HCT116 (cell line): ENCODE data around the gene EPHX1. TPM values are rescaled to one million over a fixed set of nuclear protein-coding genes. Genes with fewer than 3 reads are reported as not detected.

ENCODE experiments used
- ATAC-seq: fragments of 200-7000 bp; cut with Tn5 transposase; 2 replicates; pipeline ENCODE4 v1.9.1; 2020; ENCODE audit warnings: mild to moderate bottlenecking, moderate library complexity
- BruUV-seq: library from RNA; stranded (reverse); fragments of 400-500 nt; replicated peaks from 2 replicates; lab custom pipeline; 2021; lab: Mats Ljungman, UMichigan
- CTCF ChIA-PET: fragments of 300-600 bp; sonication (Branson Sonifier 250); formaldehyde crosslinking; loops from one replicate; lab custom pipeline; 2021; ENCODE audit warnings: antibody characterized with exemption; lab: Charles Lee
- POLR2A ChIA-PET: fragments of 300-600, 350-600 bp; sonication (Branson Sonifier 250); formaldehyde crosslinking; loops from one replicate; lab custom pipeline; 2021; ENCODE audit warnings: antibody characterized with exemption; lab: Charles Lee
- RAD21 ChIA-PET, 2 experiments: fragments of 300-600 bp; sonication (Branson Sonifier 250); formaldehyde crosslinking; loops; one replicate each; lab custom pipeline; 2023; ENCODE audit warnings: low total read pairs in 2 of 2; ENCODE audit not compliant: uncharacterized antibody in 2 of 2, unreplicated experiment in 2 of 2, low non-redundant PET in 1 of 2; lab: Charles Lee
- DNase-seq: peaks from one replicate; pipeline ENCODE4 v3.0.0-alpha.2; 2010; ENCODE audit warnings: low read depth, low spot score
- H2AFZ ChIP-seq: fragments of 200-600 bp; shearing (Covaris generic), sonication (generic); 2 replicates; pipeline ENCODE4 v1.6.1; 2017; ENCODE audit warnings: low read depth, mixed run types, mixed read lengths, antibody characterized with exemption, low read length; ENCODE audit not compliant: poor library complexity, severe bottlenecking
- H3K27ac ChIP-seq: 2 replicates; pipeline ENCODE4 v1.5.1; 2012; ENCODE audit warnings: low read depth, low read length
- H3K27me3 ChIP-seq: fragments of 200-600 bp; sonication (generic); 2 replicates; pipeline ENCODE4 v1.6.1; 2016; ENCODE audit warnings: mixed run types, low read length, mixed read lengths; ENCODE audit not compliant: insufficient read depth
- H3K36me3 ChIP-seq, 2 experiments: fragments of 200-500 bp in 1 of 2; fragments of 200-600 bp in 1 of 2; sonication (Bioruptor generic) in 1 of 2; sonication (generic) in 1 of 2; 2 replicates each; pipeline versions ENCODE4 v1.5.1 to v1.6.1; 2014 to 2016; ENCODE audit warnings: low read length in 2 of 2, inconsistent platforms in 1 of 2, mixed read lengths in 1 of 2, mixed run types in 1 of 2; ENCODE audit not compliant: insufficient read depth in 2 of 2, control insufficient read depth in 1 of 2
- H3K4me1 ChIP-seq, 2 experiments: fragments of 200-600 bp in 1 of 2; sonication (generic) in 1 of 2; 2 replicates each; pipeline versions ENCODE4 v1.5.1 to v1.6.1; 2012 to 2017; ENCODE audit warnings: low read length in 2 of 2, inconsistent platforms in 1 of 2, mild to moderate bottlenecking in 1 of 2, mixed read lengths in 1 of 2, mixed run types in 1 of 2, moderate library complexity in 1 of 2; ENCODE audit not compliant: insufficient read depth in 2 of 2, control insufficient read depth in 1 of 2
- H3K4me2 ChIP-seq: fragments of 200-600 bp; sonication (generic); 2 replicates; pipeline ENCODE4 v1.6.1; 2017; ENCODE audit warnings: mixed run types, low read length, mixed read lengths
- H3K4me3 ChIP-seq, 2 experiments: fragments of 200-600 bp in 1 of 2; sonication (generic) in 1 of 2; replicated peaks in 1 of 2; 2 replicates each; pipeline ENCODE4 v1.5.1; 2011 to 2016; ENCODE audit warnings: low read length in 2 of 2, control low read depth in 1 of 2, low read depth in 1 of 2, mild to moderate bottlenecking in 1 of 2, mixed read lengths in 1 of 2, mixed run types in 1 of 2
- H3K79me2 ChIP-seq: fragments of 200-600 bp; sonication (generic); 2 replicates; pipeline ENCODE4 v1.6.1; 2017; ENCODE audit warnings: mild to moderate bottlenecking, mixed run types, low read length, moderate library complexity, mixed read lengths; ENCODE audit not compliant: insufficient read depth
- H3K9ac ChIP-seq: fragments of 200-600 bp; sonication (generic); 2 replicates; pipeline ENCODE4 v1.6.1; 2016; ENCODE audit warnings: low read length, mixed read lengths
- H3K9me2 ChIP-seq: fragments of 200-600 bp; sonication (generic), shearing (Covaris generic); 2 replicates; pipeline ENCODE4 v1.6.1; 2017; ENCODE audit warnings: mixed run types, mild to moderate bottlenecking, moderate library complexity; ENCODE audit not compliant: insufficient read depth
- H3K9me3 ChIP-seq, 2 experiments: fragments of 200-500 bp in 1 of 2; fragments of 200-600 bp in 1 of 2; sonication (Bioruptor generic) in 1 of 2; sonication (generic) in 1 of 2; 2 replicates each; pipeline ENCODE4 v1.6.1; 2014 to 2017; ENCODE audit warnings: low read length in 2 of 2, mixed read lengths in 2 of 2, inconsistent platforms in 1 of 2, low read depth in 1 of 2, mild to moderate bottlenecking in 1 of 2, mixed run types in 1 of 2, moderate library complexity in 1 of 2; ENCODE audit not compliant: control insufficient read depth in 1 of 2, insufficient read depth in 1 of 2
- H4K20me1 ChIP-seq: fragments of 200-600 bp; sonication (generic), shearing (Covaris generic); 2 replicates; pipeline ENCODE4 v1.6.1; 2017; ENCODE audit warnings: mixed run types, mild to moderate bottlenecking, moderate library complexity; ENCODE audit not compliant: insufficient read depth
- EGR1 ChIP-seq: IDR thresholded peaks from 2 replicates; pipeline ENCODE4 v1.6.1; 2012; ENCODE audit warnings: low read depth
- ELF1 ChIP-seq: IDR thresholded peaks from 2 replicates; pipeline ENCODE4 v1.6.1; 2012; ENCODE audit warnings: low read depth, borderline replicate concordance
- EZH2 ChIP-seq: fragments of 200-600 bp; sonication (generic); IDR thresholded peaks from 2 replicates; pipeline ENCODE4 v1.6.1; 2017; ENCODE audit warnings: antibody characterized with exemption, mixed run types
- EZH2phosphoT487 ChIP-seq: fragments of 200-600 bp; IDR thresholded peaks from 2 replicates; pipeline ENCODE4 v1.6.1; 2018; ENCODE audit warnings: antibody characterized with exemption, borderline replicate concordance
- POLR2A ChIP-seq: IDR thresholded peaks from 2 replicates; pipeline ENCODE4 v1.7.0; 2011; ENCODE audit warnings: borderline replicate concordance; ENCODE audit not compliant: insufficient read depth, insufficient read length; ENCODE audit errors: extremely low read depth
- POLR2AphosphoS5 ChIP-seq: IDR thresholded peaks from 2 replicates; pipeline ENCODE4 v1.6.1; 2011; ENCODE audit warnings: mild to moderate bottlenecking, low read depth, low read length, moderate library complexity
- REST ChIP-seq: IDR thresholded peaks from 2 replicates; pipeline ENCODE4 v1.6.1; 2012; ENCODE audit warnings: low read depth
- SRF ChIP-seq: IDR thresholded peaks from 2 replicates; pipeline ENCODE4 v1.6.1; 2012; ENCODE audit warnings: low read depth
- TCF7L2 ChIP-seq: IDR thresholded peaks from 2 replicates; pipeline ENCODE4 v1.7.0; 2011; ENCODE audit warnings: borderline replicate concordance, inconsistent platforms; ENCODE audit not compliant: insufficient read depth, insufficient read length; ENCODE audit errors: extremely low read depth
- YY1 ChIP-seq: IDR thresholded peaks from 2 replicates; pipeline ENCODE4 v1.6.1; 2011; ENCODE audit warnings: low read length, low read depth, moderate library complexity, mild to moderate bottlenecking; ENCODE audit not compliant: insufficient replicate concordance; ENCODE audit errors: extremely low read depth
- ZFX ChIP-seq: fragments of 450-650 bp; IDR thresholded peaks from 2 replicates; pipeline ENCODE4 v1.6.1; 2017
- intact Hi-C: fragments of 100-400 bp; cut with micrococcal nuclease; formaldehyde crosslinking; loops from 2 replicates; pipeline ENCODE4 v1.10.0; 2022
- total RNA-seq: library from RNA; stranded (reverse); gene quantifications from one replicate; pipeline ENCODE4 v1.2.1, GENCODE V29; 2021; ENCODE audit not compliant: unreplicated experiment

EPHX1 gene
- total RNA-seq, 1 experiment from 2014 or later: 44.6 TPM

DNA sequence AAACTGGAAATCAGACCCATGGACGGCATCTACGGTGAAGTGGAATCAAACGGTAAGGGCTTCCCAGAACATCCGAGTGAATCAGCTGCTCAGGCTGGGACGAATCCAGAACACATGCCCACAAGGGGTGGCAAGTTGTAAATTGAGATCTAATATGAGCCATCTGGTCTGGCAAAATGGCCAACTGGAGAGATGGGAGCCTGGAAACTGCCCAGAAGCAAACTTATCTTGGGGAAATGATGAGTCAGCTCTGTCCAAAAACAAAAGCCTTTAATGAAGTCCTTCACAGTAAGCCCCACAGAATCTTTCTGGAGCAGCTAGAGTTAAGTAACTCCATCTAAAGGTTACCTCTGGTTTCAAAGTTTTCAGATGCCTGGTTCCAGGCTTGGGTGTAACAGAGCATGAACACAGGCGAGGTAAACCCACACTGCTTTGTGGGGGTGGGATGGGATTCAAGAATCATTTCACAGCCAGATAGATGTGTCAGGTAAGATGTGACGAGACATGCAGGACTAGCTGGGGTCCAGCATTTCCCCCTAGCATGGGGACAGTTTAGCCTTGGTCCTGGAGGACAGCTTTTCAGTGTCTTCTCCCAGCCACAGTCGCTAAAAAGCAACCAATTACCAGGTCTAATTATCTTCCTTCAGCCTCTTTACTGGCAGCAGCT lies 42.8 kb upstream of the EPHX1 start:
- Histone ChIP-seq H3K4me3 (no peak overlapping the region), H2AFZ (no peak overlapping the region), H3K79me2 (no peaks in the 10 kb centered on the region), H3K9me2 (no peaks in the 10 kb centered on the region), H3K9me3 (no peaks in the 10 kb centered on the region), H3K9ac (no peak overlapping the region), H3K36me3 (no peaks in the 10 kb centered on the region), H3K4me2 (no peak overlapping the region), H4K20me1 (no peaks in the 10 kb centered on the region), H3K4me1 (peaks cover 12 to 20% of the 10 kb centered on the region in 2 experiments; a peak in 2 of 4 replicates), H3K27me3 (no peaks in the 10 kb centered on the region), H3K27ac (no peak overlapping the region)
- intact Hi-C loops: no loop called here
- no TSS peak for BruUV-seq
- POLR2A ChIA-PET: no interaction called here
- TF ChIP-seq EZH2 (no peak), TCF7L2 (no peak), EZH2phosphoT487 (no peak), YY1 (no peak), ZFX (no peak), ELF1 (no peak), SRF (no peak), EGR1 (no peak), POLR2A (no peak), REST (no peak), POLR2AphosphoS5 (no peak)
- ATAC-seq (no peak), DNase-seq (no peak)
- CTCF ChIA-PET: interaction anchor here (2.8 kb wide), 1 partner anchor 10 kb away, joined by 11 read pairs; the partner anchor contains the start of gene SRP9
- RAD21 ChIA-PET: no interaction called here
